HepG2 (cell line): ENCODE measurements around the gene DLL3. TPM values are rescaled to one million over a fixed set of nuclear protein-coding genes. Genes with fewer than 3 reads are reported as not detected.

Source experiments
- AKNA ChIP-seq: sonication (generic); formaldehyde crosslinking; IDR thresholded peaks from 2 replicates; pipeline ENCODE4 v1.4.0; 2020; ENCODE audit warnings: missing genetic modification reagents, borderline replicate concordance
- CENPT ChIP-seq: sonication (generic); formaldehyde crosslinking; IDR thresholded peaks from 2 replicates; pipeline ENCODE4 v1.8.0; 2022; ENCODE audit warnings: low read depth, mild to moderate bottlenecking, moderate library complexity, missing genetic modification reagents
- CERS6 ChIP-seq: sonication (generic); formaldehyde crosslinking; IDR thresholded peaks from 2 replicates; pipeline ENCODE4 v1.5.0; 2020; ENCODE audit warnings: missing genetic modification reagents
- CSRNP1 ChIP-seq: sonication (generic); formaldehyde crosslinking; IDR thresholded peaks from 2 replicates; pipeline ENCODE4 v1.8.1; 2023; ENCODE audit warnings: mild to moderate bottlenecking, missing genetic modification reagents
- DPF2 ChIP-seq: sonication (generic); formaldehyde crosslinking; IDR thresholded peaks from 2 replicates; pipeline ENCODE4 v1.4.0; 2020; ENCODE audit warnings: mild to moderate bottlenecking, low read depth, missing genetic modification reagents, borderline replicate concordance
- IRF1 ChIP-seq: sonication (generic); formaldehyde crosslinking; IDR thresholded peaks from 2 replicates; pipeline ENCODE4 v1.4.0; 2020; ENCODE audit warnings: low read depth, mild to moderate bottlenecking, missing genetic modification reagents
- KMT2B ChIP-seq: IDR thresholded peaks from 2 replicates; pipeline ENCODE4 v1.6.1; 2016; ENCODE audit warnings: missing genetic modification reagents, missing compliant biosample characterization
- NFAT5 ChIP-seq: sonication (generic); formaldehyde crosslinking; IDR thresholded peaks from 2 replicates; pipeline ENCODE4 v1.4.0; 2020; ENCODE audit warnings: missing genetic modification reagents
- NRL ChIP-seq: sonication (generic); formaldehyde crosslinking; IDR thresholded peaks from 2 replicates; pipeline ENCODE4 v1.5.0; 2020; ENCODE audit warnings: missing genetic modification reagents, mild to moderate bottlenecking, moderate library complexity, borderline replicate concordance
- SAP130 ChIP-seq: IDR thresholded peaks from 2 replicates; pipeline ENCODE4 v1.6.1; 2016; ENCODE audit warnings: low read depth
- ZFP82 ChIP-seq: sonication (generic); formaldehyde crosslinking; IDR thresholded peaks from 2 replicates; pipeline ENCODE4 v1.5.1; 2020; ENCODE audit warnings: mild to moderate bottlenecking, missing genetic modification reagents, borderline replicate concordance
- ZNF225 ChIP-seq: sonication (generic); formaldehyde crosslinking; IDR thresholded peaks from 2 replicates; pipeline ENCODE4 v1.4.0; 2020; ENCODE audit warnings: mild to moderate bottlenecking, missing genetic modification reagents
- ZNF329 ChIP-seq: sonication (generic); formaldehyde crosslinking; IDR thresholded peaks from 2 replicates; pipeline ENCODE4 v1.9.0; 2021; ENCODE audit warnings: low read depth, mild to moderate bottlenecking, missing genetic modification reagents
- ZNF562 ChIP-seq: sonication (generic); formaldehyde crosslinking; IDR thresholded peaks from 2 replicates; pipeline ENCODE4 v1.8.0; 2022; ENCODE audit warnings: missing genetic modification reagents, borderline replicate concordance
- polyA plus RNA-seq, 8 experiments: library from polyadenylated mRNA; depleted of rRNA in 3 of 8; stranded (reverse) in 7 of 8; unstranded in 1 of 8; fragments of >200 nt; fragmentation: Illumina TruSeq in 4 of 8; extraction: Trizol in 4 of 8; gene quantifications; 2 replicates each; pipeline versions ENCODE4 v1.2.1 to v1.2.3, GENCODE V29; 2011 to 2016; ENCODE audit warnings: low read depth in 4 of 8, missing spikeins in 1 of 8, mixed read lengths in 1 of 8; ENCODE audit not compliant: insufficient read depth in 1 of 8
- total RNA-seq, 5 experiments: library from RNA; depleted of rRNA; stranded (reverse); fragments of >200 nt; fragmentation: Illumina TruSeq; extraction: Trizol; gene quantifications; 2 replicates each; pipeline ENCODE4 v1.2.3, GENCODE V29; 2016; ENCODE audit warnings: low read depth in 1 of 5

The DLL3 gene
- total and polyA plus RNA-seq, 2 of the 13 experiments (the other 11 are each of a cell fraction or from before 2014, with no cell fraction given), result 0.35 to 0.55 TPM

- no peak for TF ChIP-seq NFAT5 (CRISPR knock-in tag)
- TF ChIP-seq CERS6 (CRISPR knock-in tag), result no peak
- TF ChIP-seq ZNF562, result no peak
- TF ChIP-seq IRF1 (CRISPR knock-in tag), result no peak
- no peak for TF ChIP-seq CSRNP1
- no peak for TF ChIP-seq DPF2 (CRISPR knock-in tag)
- peak; percentile 85; the same call in 1 of the 2 replicates for TF ChIP-seq NRL (CRISPR knock-in tag)
- no peak for TF ChIP-seq ZNF225 (CRISPR knock-in tag)
- TF ChIP-seq CENPT (CRISPR knock-in tag), result no peak
- peak; percentile 82 for TF ChIP-seq SAP130 (CRISPR knock-in tag)
- TF ChIP-seq KMT2B, result no peak; the same call in none of the 2 replicates
- TF ChIP-seq AKNA, result no peak
- TF ChIP-seq ZNF329 (CRISPR knock-in tag), result 0 out of 2 replicates have a peak, but pooled peaks have one; percentile 49
- no peak for TF ChIP-seq ZFP82
These were observed 33.7 kb downstream of the DLL3 start, which contains the start of gene EID2B (continued) for GRCh38 chr19:39532233-39533002.
